Mesenteric fat pad (tissue), 1 donor: ENCODE results near the gene IPO13. TPM values are rescaled to one million over a fixed set of nuclear protein-coding genes. Genes with fewer than 3 reads are reported as not detected.

Source experiments
- DNase-seq: peaks from one replicate; pipeline ENCODE4 v3.0.0-alpha.2; 2020; ENCODE audit warnings: low spot score
- long read RNA-seq: library from polyadenylated mRNA; unstranded; transcript quantifications from one replicate; pipeline ENCODE4 v2.0.0, GENCODE V29; 2020
- total RNA-seq: library from RNA; stranded (reverse); fragmentation: NEBNext Ultra II Directional; extraction: Animal tissue kit (Norgen Biotek cat#: 25700); gene quantifications from one replicate; pipeline ENCODE4 v1.2.1, GENCODE V29; 2021
- donor health status: DM: yes; HTN: yes; CAD: no.

IPO13 gene
- total RNA-seq: 26.1 TPM
- long read RNA-seq, transcript IPO13-202 (20 exons, 3,894 nt): major isoform, 6 of 16 reads
- long read RNA-seq, partial matches to known transcripts: 7 of 16 reads
- long read RNA-seq, other reads (novel, unspliced or antisense): 3 of 16 reads

- peak; percentile 98 for DNase-seq
These were observed at the start of gene IPO13 for GRCh38 chr1:43946236-43947060. Gene IPO13 (plus strand): TSS chr1:43946950. CDS start chr1:43947601, 651 bp downstream.

DNA sequence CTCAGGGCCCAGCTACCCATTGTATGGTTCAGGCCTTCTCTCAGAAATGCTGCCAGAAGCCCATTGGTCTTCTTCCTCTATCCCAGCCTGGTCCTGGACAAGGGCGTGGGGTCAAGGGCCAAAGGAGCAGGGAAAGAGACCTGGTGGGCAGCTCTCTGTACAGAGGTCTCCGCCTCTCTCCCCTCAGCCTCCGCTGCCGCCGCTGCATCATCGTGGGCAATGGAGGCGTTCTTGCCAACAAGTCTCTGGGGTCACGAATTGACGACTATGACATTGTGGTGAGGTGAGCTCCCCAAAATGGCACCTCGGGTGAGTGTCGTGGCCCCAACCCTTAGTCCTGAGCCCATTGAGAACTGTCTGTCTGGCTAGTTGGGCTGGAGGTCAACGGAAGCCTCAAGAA, 47.8 kb upstream of the IPO13 start:
- no peak for DNase-seq

GRCh38 chr1:43900386-43900785, 46.4 kb upstream of the IPO13 start:
- peak; percentile 47 for DNase-seq

- peak; percentile 67 for DNase-seq
These were observed 45.4 kb upstream of the IPO13 start for GRCh38 chr1:43901196-43901961.

DNA sequence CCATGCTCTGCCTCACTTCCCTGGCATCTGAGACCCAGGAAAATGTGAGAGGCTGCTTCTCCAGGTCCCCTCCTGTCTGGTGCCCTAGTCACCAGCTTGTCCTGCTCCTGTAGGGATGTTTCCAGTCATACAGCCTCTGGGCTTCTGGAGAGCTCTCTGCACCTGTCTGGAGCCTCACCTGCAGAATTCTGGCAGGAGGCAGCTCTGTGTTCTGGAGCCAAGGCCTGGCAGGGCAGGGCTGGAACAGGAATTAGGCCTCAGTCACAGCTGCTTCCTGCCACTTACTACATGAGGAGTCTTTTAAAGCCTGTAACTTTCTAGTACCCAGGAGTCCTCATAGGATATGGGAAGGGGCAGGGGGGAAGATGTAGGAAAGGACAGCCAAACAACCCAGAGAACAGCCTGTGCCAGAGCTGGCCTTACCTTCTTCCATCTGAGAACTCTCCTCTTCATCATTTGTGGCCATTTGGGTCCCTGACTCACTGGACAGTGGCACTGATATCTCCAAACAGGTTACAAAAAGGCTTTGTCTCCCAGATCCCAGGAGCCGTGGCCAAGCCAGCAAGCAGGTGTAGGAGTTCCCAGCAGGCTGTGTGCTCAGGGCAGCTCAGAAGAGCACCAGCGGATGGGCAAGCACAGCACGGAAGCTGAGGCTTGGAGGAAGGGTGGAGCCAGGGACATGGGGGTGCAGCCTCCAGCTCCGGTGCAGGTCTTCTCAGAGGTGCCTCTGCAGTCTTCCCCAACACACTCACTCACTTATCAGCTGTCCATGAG, 44.5 kb upstream of the IPO13 start:
- peak; percentile 57 for DNase-seq

DNA sequence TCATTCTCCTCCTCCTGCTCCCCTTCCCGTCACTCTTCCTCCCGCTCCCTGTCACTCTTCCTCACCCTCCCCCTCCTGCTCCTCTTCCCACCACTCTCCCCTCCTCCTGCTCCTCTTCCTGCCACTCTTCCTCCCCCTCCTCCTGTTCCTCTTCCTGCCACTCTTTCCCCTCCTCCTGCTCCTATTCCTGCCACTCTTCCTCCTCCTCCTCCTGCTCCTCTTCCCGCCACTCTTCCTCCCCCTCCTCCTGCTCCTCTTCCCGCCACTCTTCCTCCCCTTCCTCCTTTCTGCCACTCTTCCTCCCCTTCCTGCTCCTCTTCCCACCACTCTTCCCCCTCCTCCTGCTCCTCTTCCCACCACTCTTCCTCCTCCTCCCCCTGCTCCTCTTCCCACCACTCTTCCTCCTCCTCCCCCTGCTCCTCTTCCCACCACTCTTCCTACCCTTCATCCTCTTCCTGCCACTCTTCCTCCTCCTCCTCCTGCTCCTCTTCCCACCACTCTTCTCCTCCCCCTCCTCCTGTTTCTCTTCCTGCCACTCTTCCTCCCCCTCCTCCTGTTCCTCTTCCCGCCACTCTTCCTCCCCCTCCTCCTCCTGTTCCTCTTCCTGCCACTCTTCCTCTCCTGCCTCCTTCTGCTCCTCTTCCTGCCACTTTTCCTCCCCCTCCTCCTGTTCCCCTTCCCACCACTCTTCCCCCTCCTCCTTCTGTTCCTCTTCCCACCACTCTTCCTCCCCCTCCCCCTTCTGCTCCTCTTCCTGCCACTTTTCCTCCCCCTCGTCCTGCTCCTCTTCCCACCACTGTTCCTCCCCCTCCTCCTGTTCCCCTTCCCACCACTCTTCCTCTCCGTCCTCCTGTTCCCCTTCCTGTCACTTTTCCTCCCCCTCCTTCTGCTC, 41.8 kb upstream of the IPO13 start:
- DNase-seq: peak; percentile 2

GRCh38 chr1:43908226-43908625, 38.5 kb upstream of the IPO13 start:
- peak; percentile 2 for DNase-seq

DNA sequence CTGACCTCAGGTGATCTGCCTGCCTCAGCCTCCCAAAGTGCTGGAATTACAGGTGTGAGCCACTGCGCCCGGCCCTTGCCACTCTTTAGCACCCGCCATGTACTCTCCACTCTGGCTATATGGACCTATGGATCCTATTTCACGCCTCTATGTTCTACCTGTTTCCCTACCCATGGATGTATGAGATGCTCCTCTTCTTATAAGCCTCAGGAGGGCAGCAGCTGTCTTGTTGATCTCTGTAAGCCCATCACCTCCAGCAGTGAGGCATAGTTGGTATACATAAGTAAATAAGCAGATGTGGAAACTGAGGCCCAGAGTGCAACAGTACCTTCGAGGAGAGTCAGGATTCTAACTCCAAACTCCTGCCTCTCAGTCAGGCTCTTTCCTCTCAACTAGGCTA, 37.9 kb upstream of the IPO13 start:
- DNase-seq: no peak

GRCh38 chr1:43910343-43910742, 36.4 kb upstream of the IPO13 start:
- peak; percentile 67 for DNase-seq

- peak; percentile 81 for DNase-seq
These were observed 34.1 kb upstream of the IPO13 start for GRCh38 chr1:43912607-43913006.

DNA sequence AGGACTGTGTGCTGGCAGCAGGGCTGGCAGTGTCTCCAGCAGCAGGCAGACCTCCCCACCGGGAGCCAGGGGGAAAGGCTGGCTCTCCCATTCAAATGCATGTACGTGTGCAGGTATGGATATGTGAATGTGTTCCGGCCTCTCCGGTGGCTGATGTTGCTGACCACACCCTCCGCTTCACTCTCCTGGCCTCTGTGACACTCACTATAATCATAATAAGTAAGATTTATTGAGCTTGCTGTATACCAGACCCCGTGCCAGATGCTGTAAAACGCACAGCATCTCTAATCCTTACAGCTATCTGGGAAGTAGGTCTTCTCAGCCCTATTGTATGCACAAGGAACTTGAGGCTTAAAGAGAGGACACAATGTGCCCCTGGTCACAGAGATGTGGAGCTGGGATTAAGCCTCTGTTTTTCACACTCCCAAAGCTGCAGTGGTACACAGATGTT, 33.7 kb upstream of the IPO13 start:
- DNase-seq: no peak

DNA sequence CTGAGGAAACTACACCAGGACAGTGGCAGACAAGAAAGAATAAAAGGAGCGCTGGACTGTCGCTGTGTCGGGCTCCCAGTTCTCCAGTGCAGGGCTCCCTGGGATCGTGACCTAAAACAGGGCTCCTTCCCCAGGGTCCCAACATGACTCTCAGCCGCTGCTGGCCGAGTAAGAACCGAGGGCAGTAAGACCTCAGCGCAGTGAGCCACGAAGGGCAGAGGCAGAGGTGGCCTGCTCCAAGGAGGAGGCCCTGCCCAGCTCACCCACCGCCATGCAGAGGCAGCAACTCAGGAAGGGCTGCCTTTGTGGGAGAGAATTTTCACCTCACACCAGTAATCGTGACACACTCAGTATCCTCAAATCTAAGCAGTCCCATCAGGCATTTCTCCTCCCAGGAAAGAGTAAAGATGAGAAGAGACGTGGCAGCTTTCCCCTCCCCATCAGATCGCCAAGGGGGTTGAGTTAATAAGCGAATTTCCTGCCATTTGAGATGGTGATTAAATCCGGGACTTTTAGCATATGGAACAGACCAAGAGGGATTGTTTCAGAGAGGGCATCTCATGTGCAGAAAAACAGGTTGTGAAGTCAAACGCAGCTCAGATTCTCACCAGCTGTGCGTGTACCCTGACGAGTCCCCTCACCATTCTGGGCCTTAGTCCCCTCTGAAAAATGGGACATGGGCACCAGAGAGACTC, 32.9 kb upstream of the IPO13 start:
- DNase-seq: no peak

DNA sequence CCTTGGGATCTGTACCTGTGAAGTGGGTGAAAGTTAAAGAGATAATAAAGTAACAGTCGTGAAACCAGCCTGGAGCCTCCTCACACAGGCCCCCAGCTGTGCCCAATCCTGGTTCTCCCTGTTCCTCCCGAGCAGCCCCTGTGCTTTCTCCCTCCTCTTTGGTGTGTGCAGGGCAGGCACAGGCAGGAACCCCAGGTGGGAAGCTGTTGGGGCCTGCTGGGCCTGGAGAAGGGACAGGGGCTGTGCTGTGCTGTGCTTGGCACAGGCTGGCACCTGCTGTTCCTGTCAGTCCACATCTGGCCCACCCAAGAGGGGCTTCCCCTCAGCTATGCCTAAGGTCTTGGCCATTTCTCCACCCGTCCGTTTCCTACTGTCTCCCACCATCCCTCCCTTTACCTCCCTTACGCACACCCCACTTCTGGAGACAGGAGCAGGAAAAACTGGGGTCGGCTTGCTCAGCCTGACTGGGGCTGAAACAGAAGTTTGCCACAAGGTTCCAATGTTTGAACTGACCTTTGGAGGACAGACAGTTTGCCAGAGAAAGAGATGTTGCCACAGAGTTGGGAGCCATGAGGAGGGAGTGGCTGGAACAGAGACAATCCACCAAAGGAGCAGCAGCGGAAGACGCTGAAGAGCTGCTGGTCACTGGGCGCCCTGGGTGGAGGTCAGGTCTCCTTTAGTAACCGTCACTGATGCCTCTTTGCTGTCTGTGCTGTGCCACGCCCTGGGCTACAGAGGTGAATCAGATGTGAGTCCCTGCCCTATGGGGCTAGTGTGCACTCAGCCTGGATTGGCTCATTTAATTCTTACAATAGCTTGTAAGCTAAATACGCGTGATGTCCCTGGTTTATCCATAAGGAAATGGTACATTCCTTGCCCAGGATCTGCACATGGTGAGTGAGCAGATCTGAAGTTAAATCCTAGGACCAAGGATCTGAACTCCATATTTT, 31.9 kb upstream of the IPO13 start:
- DNase-seq: no peak

- DNase-seq: no peak
These were observed 26.8 kb upstream of the IPO13 start for GRCh38 chr1:43919906-43920305.

DNA sequence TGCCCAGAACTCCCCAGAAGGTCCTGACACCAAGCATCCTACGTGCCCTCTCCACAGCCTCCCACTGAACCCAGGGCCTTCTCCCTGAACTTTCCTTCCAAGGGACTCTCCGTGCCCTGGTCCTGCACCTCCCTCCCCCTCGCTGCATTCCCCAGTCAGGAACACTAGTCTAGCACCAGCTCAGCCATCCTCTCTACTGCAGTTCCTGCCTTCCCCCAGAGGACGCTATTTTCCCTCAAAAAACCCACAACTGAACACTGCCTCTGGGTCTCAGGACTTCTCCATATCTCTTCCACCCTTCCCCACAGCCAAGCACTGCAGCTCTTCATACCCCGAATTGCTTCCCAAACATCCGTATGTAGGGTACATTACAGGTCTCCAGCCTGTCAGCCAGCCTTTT, 25.7 kb upstream of the IPO13 start:
- DNase-seq: no peak

GRCh38 chr1:43924516-43924915, 22.2 kb upstream of the IPO13 start:
- DNase-seq: no peak

DNA sequence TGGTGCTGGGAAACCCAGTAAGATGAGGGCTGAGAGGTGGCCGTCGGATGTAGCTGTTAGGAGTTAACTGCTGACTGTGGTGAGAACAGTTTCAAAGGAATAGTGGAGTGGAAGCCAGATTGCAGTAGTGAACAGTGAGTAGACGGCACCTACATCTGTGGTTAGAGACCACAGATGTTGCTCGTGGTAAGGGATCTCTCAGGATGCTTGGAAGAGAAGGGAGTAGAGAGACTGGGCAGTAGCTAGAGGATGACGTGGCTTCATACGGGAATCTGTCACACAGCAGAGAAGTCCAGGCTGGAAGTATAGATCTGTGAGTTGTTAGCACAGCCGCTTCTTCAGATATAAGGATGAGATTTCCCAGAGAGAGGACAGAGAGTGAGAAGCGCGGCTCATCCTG, 20.9 kb upstream of the IPO13 start:
- no peak for DNase-seq

DNA sequence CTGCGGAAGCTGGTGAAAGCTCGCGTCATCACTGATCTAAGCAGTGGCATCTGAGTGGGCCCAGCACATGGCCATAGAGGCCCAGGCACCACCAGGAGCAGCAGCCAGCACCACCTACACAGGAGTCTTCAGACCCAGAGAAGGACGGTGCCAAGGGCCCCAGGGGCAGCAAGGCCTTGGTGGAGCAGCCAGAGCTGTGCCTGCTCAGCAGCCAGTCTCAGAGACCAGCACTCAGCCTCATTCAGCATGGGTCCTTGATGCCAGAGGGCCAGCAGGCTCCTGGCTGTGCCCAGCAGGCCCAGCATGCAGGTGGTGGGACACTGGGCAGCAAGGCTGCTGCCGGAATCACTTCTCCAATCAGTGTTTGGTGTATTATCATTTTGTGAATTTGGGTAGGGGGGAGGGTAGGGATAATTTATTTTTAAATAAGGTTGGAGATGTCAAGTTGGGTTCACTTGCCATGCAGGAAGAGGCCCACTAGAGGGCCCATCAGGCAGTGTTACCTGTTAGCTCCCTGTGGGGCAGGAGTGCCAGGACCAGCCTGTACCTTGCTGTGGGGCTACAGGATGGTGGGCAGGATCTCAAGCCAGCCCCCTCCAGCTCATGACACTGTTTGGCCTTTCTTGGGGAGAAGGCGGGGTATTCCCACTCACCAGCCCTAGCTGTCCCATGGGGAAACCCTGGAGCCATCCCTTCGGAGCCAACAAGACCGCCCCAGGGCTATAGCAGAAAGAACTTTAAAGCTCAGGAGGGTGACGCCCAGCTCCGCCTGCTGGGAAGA, 16.4 kb upstream of the IPO13 start:
- DNase-seq: no peak
